AG10803 (cell line): ENCODE data around the gene TSNAX.

Experiments used
- DNase-seq: peaks from one replicate; pipeline ENCODE4 v3.0.0; 2010; ENCODE audit warnings: low read depth
- H3K4me3 ChIP-seq: 2 replicates; pipeline ENCODE4 v1.5.1; 2011; ENCODE audit warnings: mild to moderate bottlenecking, low read length, control low read depth
- CTCF ChIP-seq: conservative IDR thresholded peaks from 2 replicates; pipeline ENCODE4 v1.5.1; 2011; ENCODE audit warnings: mild to moderate bottlenecking, low read length, control low read depth, inconsistent platforms

TSNAX gene

GRCh38 chr1:231594123-231594522 is 65.7 kb downstream of the TSNAX start:
- DNase-seq: no peak
- no peak for TF ChIP-seq CTCF
- no peak overlapping the region for H3K4me3 ChIP-seq

GRCh38 chr1:231594749-231595148 is 66.3 kb downstream of the TSNAX start:
- no peak for TF ChIP-seq CTCF
- DNase-seq: no peak
- H3K4me3 ChIP-seq: no peak overlapping the region

GRCh38 chr1:231596337-231596791 is 67.9 kb downstream of the TSNAX start:
- no peak for TF ChIP-seq CTCF
- DNase-seq: no peak
- no peak overlapping the region for H3K4me3 ChIP-seq

GRCh38 chr1:231597971-231598370 is 69.5 kb downstream of the TSNAX start:
- no peak for DNase-seq
- TF ChIP-seq CTCF: no peak

GRCh38 chr1:231600458-231600976 is 72.0 kb downstream of the TSNAX start:
- no peak overlapping the region for H3K4me3 ChIP-seq
- DNase-seq: peak; percentile 57
- no peak for TF ChIP-seq CTCF

More at GRCh38 chr1:231597971-231598370, 69.5 kb downstream of the TSNAX start:
- no peak overlapping the region for H3K4me3 ChIP-seq

GRCh38 chr1:231601824-231602672 is 73.6 kb downstream of the TSNAX start:
- TF ChIP-seq CTCF: no peak
- H3K4me3 ChIP-seq: no peak overlapping the region
- DNase-seq: no peak

- DNase-seq: no peak
- H3K4me3 ChIP-seq: no peak overlapping the region
- no peak for TF ChIP-seq CTCF
These were observed 74.2 kb downstream of the TSNAX start for GRCh38 chr1:231602673-231602984.
